HepG2 (cell line): Measurements from ENCODE around the gene MIDN. TPM values are rescaled to one million over a fixed set of nuclear protein-coding genes. Genes with fewer than 3 reads are reported as not detected.

Experiments
- AGO1 ChIP-seq: fragments of 200-400 bp; formaldehyde crosslinking; IDR thresholded peaks from 2 replicates; pipeline ENCODE4 v1.6.1; 2017; ENCODE audit warnings: mild to moderate bottlenecking, low read depth, low read length, moderate library complexity; ENCODE audit not compliant: poor library complexity, severe bottlenecking
- AKAP8 ChIP-seq: sonication (generic); formaldehyde crosslinking; IDR thresholded peaks from 2 replicates; pipeline ENCODE4 v1.5.1; 2020; ENCODE audit warnings: mild to moderate bottlenecking, missing genetic modification reagents
- CHD2 ChIP-seq: IDR thresholded peaks from 2 replicates; pipeline ENCODE4 v1.6.1; 2011; ENCODE audit warnings: low read depth, low read length, improper control_type of control experiment
- EEA1 ChIP-seq: sonication (generic); formaldehyde crosslinking; IDR thresholded peaks from 2 replicates; pipeline ENCODE4 v1.5.1; 2020; ENCODE audit warnings: mild to moderate bottlenecking, missing genetic modification reagents, borderline replicate concordance
- GABPA ChIP-seq, 2 experiments: IDR thresholded peaks; 2 replicates each; pipeline ENCODE4 v1.6.1; 2011 to 2016; ENCODE audit warnings: low read depth in 2 of 2, low read length in 1 of 2, missing biosample characterization in 1 of 2, missing genetic modification characterization in 1 of 2
- KDM1A ChIP-seq: IDR thresholded peaks from 2 replicates; pipeline ENCODE4 v1.6.1; 2016; ENCODE audit warnings: missing compliant biosample characterization
- MNT ChIP-seq: fragments of 450-650 bp; IDR thresholded peaks from 2 replicates; pipeline ENCODE4 v1.6.1; 2016
- NFRKB ChIP-seq: fragments of 450-650 bp; IDR thresholded peaks from 2 replicates; pipeline ENCODE4 v1.6.1; 2017
- NR2F6 ChIP-seq, 2 experiments: IDR thresholded peaks; 2 replicates each; pipeline ENCODE4 v1.6.1; 2016; ENCODE audit warnings: antibody characterized with exemption in 1 of 2, mild to moderate bottlenecking in 1 of 2
- PHF20 ChIP-seq: sonication (generic); formaldehyde crosslinking; IDR thresholded peaks from 2 replicates; pipeline ENCODE4 v1.5.0; 2020; ENCODE audit warnings: mild to moderate bottlenecking, missing genetic modification reagents
- TBP ChIP-seq: sonication (generic); formaldehyde crosslinking; IDR thresholded peaks from 2 replicates; pipeline ENCODE4 v1.5.0; 2020; ENCODE audit warnings: missing genetic modification reagents
- TEAD2 ChIP-seq: sonication (generic); formaldehyde crosslinking; IDR thresholded peaks from 2 replicates; pipeline ENCODE4 v1.9.0; 2021; ENCODE audit warnings: missing genetic modification reagents
- TOE1 ChIP-seq: sonication (generic); formaldehyde crosslinking; IDR thresholded peaks from 2 replicates; pipeline ENCODE4 v1.4.0; 2020; ENCODE audit warnings: mild to moderate bottlenecking, missing genetic modification reagents
- ZBTB10 ChIP-seq: sonication (generic); formaldehyde crosslinking; IDR thresholded peaks from 2 replicates; pipeline ENCODE4 v1.4.0; 2020; ENCODE audit warnings: missing genetic modification reagents, borderline replicate concordance
- ZFP82 ChIP-seq: sonication (generic); formaldehyde crosslinking; IDR thresholded peaks from 2 replicates; pipeline ENCODE4 v1.5.1; 2020; ENCODE audit warnings: mild to moderate bottlenecking, missing genetic modification reagents, borderline replicate concordance
- ZNF143 ChIP-seq: sonication (generic); formaldehyde crosslinking; IDR thresholded peaks from 2 replicates; pipeline ENCODE4 v1.4.0; 2020; ENCODE audit warnings: missing genetic modification reagents
- ZNF17 ChIP-seq: sonication (generic); formaldehyde crosslinking; IDR thresholded peaks from 2 replicates; pipeline ENCODE4 v1.5.0; 2020; ENCODE audit warnings: mild to moderate bottlenecking, missing genetic modification reagents
- ZNF383 ChIP-seq: sonication (generic); formaldehyde crosslinking; IDR thresholded peaks from 2 replicates; pipeline ENCODE4 v1.4.0; 2020; ENCODE audit warnings: missing genetic modification reagents, mild to moderate bottlenecking, borderline replicate concordance
- ZNF615 ChIP-seq: sonication (generic); formaldehyde crosslinking; IDR thresholded peaks from 2 replicates; pipeline ENCODE4 v1.5.0; 2020; ENCODE audit warnings: mild to moderate bottlenecking, missing genetic modification reagents, borderline replicate concordance
- ZNF746 ChIP-seq: sonication (generic); formaldehyde crosslinking; IDR thresholded peaks from 2 replicates; pipeline ENCODE4 v1.8.0; 2022; ENCODE audit warnings: mild to moderate bottlenecking, missing genetic modification reagents
- polyA plus RNA-seq, 8 experiments: library from polyadenylated mRNA; depleted of rRNA in 3 of 8; stranded (reverse) in 7 of 8; unstranded in 1 of 8; fragments of >200 nt; fragmentation: Illumina TruSeq in 4 of 8; extraction: Trizol in 4 of 8; gene quantifications; 2 replicates each; pipeline versions ENCODE4 v1.2.1 to v1.2.3, GENCODE V29; 2011 to 2016; ENCODE audit warnings: low read depth in 4 of 8, missing spikeins in 1 of 8, mixed read lengths in 1 of 8; ENCODE audit not compliant: insufficient read depth in 1 of 8
- total RNA-seq, 5 experiments: library from RNA; depleted of rRNA; stranded (reverse); fragments of >200 nt; fragmentation: Illumina TruSeq; extraction: Trizol; gene quantifications; 2 replicates each; pipeline ENCODE4 v1.2.3, GENCODE V29; 2016; ENCODE audit warnings: low read depth in 1 of 5
- TF ChIP-seq, protein P1 (sequence below): sonication (generic); IDR thresholded peaks from 2 replicates; pipeline ENCODE4 v1.6.1; 2016; ENCODE audit warnings: low read depth, borderline replicate concordance
- TF ChIP-seq, protein P2 (sequence below): sonication (generic); formaldehyde crosslinking; IDR thresholded peaks from 2 replicates; pipeline ENCODE4 v1.9.0; 2022; ENCODE audit warnings: missing genetic modification reagents, mild to moderate bottlenecking, borderline replicate concordance
- TF ChIP-seq, protein P3 (sequence below): sonication (generic); formaldehyde crosslinking; IDR thresholded peaks from 2 replicates; pipeline ENCODE4 v1.5.0; 2020; ENCODE audit warnings: missing genetic modification reagents, mild to moderate bottlenecking, borderline replicate concordance

MIDN gene
- total and polyA plus RNA-seq, 2 of the 13 experiments (the other 11 are each of a cell fraction or from before 2014, with no cell fraction given), result 8.4 to 18.0 TPM

- TF ChIP-seq AGO1 (peak; percentile 32), AKAP8 (CRISPR knock-in tag) (peak; percentile 71; the same call in 1 of the 2 replicates), EEA1 (no peak), ZBTB10 (CRISPR knock-in tag) (0 out of 2 replicates have a peak, but pooled peaks have one; percentile 1), NR2F6 (IDR thresholded peaks at IDR 0.05) (peak; percentile 90), NR2F6 (CRISPR knock-in tag; IDR thresholded peaks at IDR 0.05) (peak; percentile 85), TOE1 (CRISPR knock-in tag) (no peak), ZNF746 (peak; percentile 87), ZNF17 (CRISPR knock-in tag) (no peak), KDM1A (CRISPR knock-in tag) (no peak), CHD2 (no peak), ZNF615 (CRISPR knock-in tag) (no peak), TBP (CRISPR knock-in tag) (no peak), GABPA (IDR thresholded peaks at IDR 0.05; ENCODE audit: low read depth, low read length) (no peak), GABPA (CRISPR knock-in tag; IDR thresholded peaks at IDR 0.05; ENCODE audit: low read depth) (no peak), PHF20 (CRISPR knock-in tag) (no peak), MNT (no peak), ZFP82 (no peak), NFRKB (no peak), TEAD2 (CRISPR knock-in tag) (no peak), ZNF143 (no peak), ZNF383 (CRISPR knock-in tag) (no peak)
- TF ChIP-seq, protein P1, sequence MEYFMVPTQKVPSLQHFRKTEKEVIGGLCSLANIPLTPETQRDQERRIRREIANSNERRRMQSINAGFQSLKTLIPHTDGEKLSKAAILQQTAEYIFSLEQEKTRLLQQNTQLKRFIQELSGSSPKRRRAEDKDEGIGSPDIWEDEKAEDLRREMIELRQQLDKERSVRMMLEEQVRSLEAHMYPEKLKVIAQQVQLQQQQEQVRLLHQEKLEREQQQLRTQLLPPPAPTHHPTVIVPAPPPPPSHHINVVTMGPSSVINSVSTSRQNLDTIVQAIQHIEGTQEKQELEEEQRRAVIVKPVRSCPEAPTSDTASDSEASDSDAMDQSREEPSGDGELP, result 0 out of 2 replicates have a peak, but pooled peaks have one; percentile 20
- TF ChIP-seq, protein P2, sequence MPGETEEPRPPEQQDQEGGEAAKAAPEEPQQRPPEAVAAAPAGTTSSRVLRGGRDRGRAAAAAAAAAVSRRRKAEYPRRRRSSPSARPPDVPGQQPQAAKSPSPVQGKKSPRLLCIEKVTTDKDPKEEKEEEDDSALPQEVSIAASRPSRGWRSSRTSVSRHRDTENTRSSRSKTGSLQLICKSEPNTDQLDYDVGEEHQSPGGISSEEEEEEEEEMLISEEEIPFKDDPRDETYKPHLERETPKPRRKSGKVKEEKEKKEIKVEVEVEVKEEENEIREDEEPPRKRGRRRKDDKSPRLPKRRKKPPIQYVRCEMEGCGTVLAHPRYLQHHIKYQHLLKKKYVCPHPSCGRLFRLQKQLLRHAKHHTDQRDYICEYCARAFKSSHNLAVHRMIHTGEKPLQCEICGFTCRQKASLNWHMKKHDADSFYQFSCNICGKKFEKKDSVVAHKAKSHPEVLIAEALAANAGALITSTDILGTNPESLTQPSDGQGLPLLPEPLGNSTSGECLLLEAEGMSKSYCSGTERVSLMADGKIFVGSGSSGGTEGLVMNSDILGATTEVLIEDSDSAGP, result 0 out of 2 replicates have a peak, but pooled peaks have one; percentile 5
- TF ChIP-seq, protein P3, sequence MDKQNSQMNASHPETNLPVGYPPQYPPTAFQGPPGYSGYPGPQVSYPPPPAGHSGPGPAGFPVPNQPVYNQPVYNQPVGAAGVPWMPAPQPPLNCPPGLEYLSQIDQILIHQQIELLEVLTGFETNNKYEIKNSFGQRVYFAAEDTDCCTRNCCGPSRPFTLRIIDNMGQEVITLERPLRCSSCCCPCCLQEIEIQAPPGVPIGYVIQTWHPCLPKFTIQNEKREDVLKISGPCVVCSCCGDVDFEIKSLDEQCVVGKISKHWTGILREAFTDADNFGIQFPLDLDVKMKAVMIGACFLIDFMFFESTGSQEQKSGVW, result no peak
Observed at GRCh38 chr19:1253514-1254080, 5.2 kb downstream of the MIDN start (continued).
